Panc1 (cell line): ENCODE measurements around the gene ZW10. TPM values are rescaled to one million over a fixed set of nuclear protein-coding genes. Genes with fewer than 3 reads are reported as not detected.

Experiments used
- ATAC-seq: fragments of 200-7000 bp; cut with Tn5 transposase; 2 replicates; pipeline ENCODE4 v1.9.1; 2020; ENCODE audit warnings: mild to moderate bottlenecking, moderate library complexity
- BruUV-seq: library from RNA; stranded (reverse); fragments of 400-500 nt; replicated peaks from 2 replicates; lab custom pipeline; 2021; lab: Mats Ljungman, UMichigan
- CTCF ChIA-PET: fragments of 300-600 bp; sonication (Branson Sonifier 250); formaldehyde crosslinking; loops from one replicate; lab custom pipeline; 2022; ENCODE audit warnings: antibody characterized with exemption; lab: Charles Lee
- POLR2A ChIA-PET: fragments of 300-600 bp; sonication (Branson Sonifier 250); formaldehyde crosslinking; loops from one replicate; lab custom pipeline; 2022; ENCODE audit warnings: antibody characterized with exemption; lab: Charles Lee
- DNase-seq: peaks from one replicate; pipeline ENCODE4 v3.0.0-alpha.2; 2010; ENCODE audit warnings: low read depth, low spot score
- H3K27ac ChIP-seq: 2 replicates; pipeline ENCODE4 v1.5.1; 2011; ENCODE audit warnings: mild to moderate bottlenecking, low read length, inconsistent platforms
- H3K27me3 ChIP-seq: fragments of 200-500 bp; sonication (Bioruptor generic); 2 replicates; pipeline ENCODE4 v1.6.0; 2014; ENCODE audit warnings: low read length, inconsistent platforms; ENCODE audit not compliant: control insufficient read depth, insufficient read depth
- H3K36me3 ChIP-seq: fragments of 200-500 bp; sonication (Bioruptor generic); 2 replicates; pipeline ENCODE4 v1.5.1; 2014; ENCODE audit warnings: inconsistent platforms, mild to moderate bottlenecking, low read length, moderate library complexity; ENCODE audit not compliant: control insufficient read depth, insufficient read depth
- H3K4me1 ChIP-seq: 2 replicates; pipeline ENCODE4 v1.5.1; 2011; ENCODE audit warnings: inconsistent platforms, mild to moderate bottlenecking, low read length, moderate library complexity; ENCODE audit not compliant: control insufficient read depth, insufficient read depth
- H3K4me3 ChIP-seq, 2 experiments: 2 replicates each; pipeline ENCODE4 v1.5.1; 2011 to 2012; ENCODE audit warnings: low read depth in 2 of 2, low read length in 2 of 2, mild to moderate bottlenecking in 2 of 2, inconsistent platforms in 1 of 2, moderate library complexity in 1 of 2
- H3K9me3 ChIP-seq: fragments of 200-500 bp; sonication (Bioruptor generic); 2 replicates; pipeline ENCODE4 v1.5.1; 2014; ENCODE audit warnings: low read depth, mild to moderate bottlenecking, inconsistent platforms, low read length, moderate library complexity; ENCODE audit not compliant: control insufficient read depth, insufficient read depth
- POLR2AphosphoS5 ChIP-seq: IDR thresholded peaks from 2 replicates; pipeline ENCODE4 v1.6.1; 2012; ENCODE audit warnings: mild to moderate bottlenecking, low read depth, low read length, moderate library complexity
- SIN3A ChIP-seq: IDR thresholded peaks from 2 replicates; pipeline ENCODE4 v1.6.1; 2012; ENCODE audit warnings: low read depth, mild to moderate bottlenecking, low read length, moderate library complexity, borderline replicate concordance; ENCODE audit not compliant: insufficient read depth
- TCF7L2 ChIP-seq: IDR thresholded peaks from 2 replicates; pipeline ENCODE4 v1.6.1; 2011; ENCODE audit warnings: mild to moderate bottlenecking, low read depth, low read length, inconsistent platforms
- in situ Hi-C: cut with HindIII; loops from 2 replicates; pipeline ENCODE4 v1.10.0; 2016; ENCODE audit warnings: low sequenced_read_pairs, low pct_unique_long_range_greater_than_20kb
- intact Hi-C: fragments of 100-400 bp; cut with micrococcal nuclease; formaldehyde crosslinking; loops from one replicate; pipeline ENCODE4 v1.10.0; 2022; ENCODE audit not compliant: unreplicated experiment
- total RNA-seq: library from RNA; stranded (reverse); gene quantifications from one replicate; pipeline ENCODE4 v1.2.1, GENCODE V29; 2021; ENCODE audit not compliant: unreplicated experiment
- TF ChIP-seq, protein P1 (sequence below): fragments of 450-650 bp; IDR thresholded peaks from 2 replicates; pipeline ENCODE4 v1.5.1; 2017; ENCODE audit warnings: mild to moderate bottlenecking
- TF ChIP-seq, protein P2 (sequence below), 2 experiments: IDR thresholded peaks; 2 replicates each; pipeline ENCODE4 v1.6.1; 2011 to 2012; ENCODE audit warnings: low read depth in 2 of 2, control low read depth in 1 of 2, low read length in 1 of 2, mild to moderate bottlenecking in 1 of 2, moderate library complexity in 1 of 2; ENCODE audit not compliant: insufficient read depth in 1 of 2

ZW10 gene
- total RNA-seq, 1 experiment from 2014 or later, result 31.5 TPM

DNA sequence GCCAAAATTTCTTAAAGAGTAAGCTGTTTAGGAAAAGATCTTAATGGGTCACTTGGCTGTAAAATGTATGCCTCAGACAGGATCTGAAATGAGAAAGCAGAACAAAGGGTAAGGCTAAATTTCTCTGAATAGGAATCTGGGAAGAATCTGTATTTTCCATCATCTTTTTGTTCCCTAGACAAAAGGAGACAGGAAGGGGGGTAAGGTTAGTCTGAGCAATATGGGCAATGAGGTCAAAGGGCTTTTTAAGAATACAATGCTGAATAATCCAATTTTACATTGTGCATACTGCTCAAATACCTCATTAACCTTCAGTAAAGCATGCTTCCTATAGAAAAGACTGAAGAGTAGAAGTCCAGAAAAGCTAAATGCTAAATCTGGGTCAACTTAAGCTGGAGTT, 40.7 kb upstream of the ZW10 start:
- POLR2A ChIA-PET, result interaction anchor here (0.6 kb wide), 1 partner anchor 139 kb away, joined by 4 read pairs; no protein-coding TSS in a partner anchor
- CTCF ChIA-PET, result no interaction called here
- H3K36me3 ChIP-seq, result peaks cover 5% of the 10 kb centered on the region; the same call in 1 of the 2 replicates
- ATAC-seq (no peak), DNase-seq (no peak)
- BruUV-seq, result no TSS peak
- intact Hi-C loops (no loop called here), in situ Hi-C loops (no loop called here)
- H3K4me3 ChIP-seq, result no peak overlapping the region
- H3K9me3 ChIP-seq, result no peaks in the 10 kb centered on the region
- TF ChIP-seq TCF7L2, result no peak
- no peak overlapping the region for H3K27ac ChIP-seq
- no peaks in the 10 kb centered on the region for H3K4me1 ChIP-seq
- no peaks in the 10 kb centered on the region for H3K27me3 ChIP-seq

DNA sequence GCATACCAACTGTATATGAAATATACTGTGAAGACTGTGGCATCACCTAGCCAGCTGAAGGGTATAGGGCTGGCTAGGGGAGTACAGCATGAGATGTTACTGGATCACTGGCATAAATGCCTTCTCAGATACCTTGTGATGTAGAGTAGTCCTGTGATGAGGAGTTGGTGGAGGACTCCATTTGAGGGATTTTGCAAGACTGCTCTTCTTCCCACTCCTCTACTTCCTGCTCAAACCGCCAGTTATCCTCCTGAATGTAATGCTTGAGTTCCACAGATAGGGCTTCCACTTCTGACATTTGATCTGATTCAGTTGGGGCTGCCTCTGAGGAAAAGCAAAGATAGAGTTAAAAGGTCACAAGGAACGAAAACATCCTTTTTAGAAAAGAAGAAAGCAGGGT, 35.4 kb upstream of the ZW10 start:
- no TSS peak for BruUV-seq
- Histone ChIP-seq H3K4me1 (no peaks in the 10 kb centered on the region), H3K4me3 (no peak overlapping the region), H3K27ac (no peak overlapping the region), H3K27me3 (no peaks in the 10 kb centered on the region), H3K9me3 (no peaks in the 10 kb centered on the region), H3K36me3 (peaks cover 9% of the 10 kb centered on the region)
- intact Hi-C loops (loop anchor here (5.0 kb wide), 1 partner anchor 453 kb away; no protein-coding TSS in a partner anchor), in situ Hi-C loops (no loop called here)
- TF ChIP-seq, protein P1, sequence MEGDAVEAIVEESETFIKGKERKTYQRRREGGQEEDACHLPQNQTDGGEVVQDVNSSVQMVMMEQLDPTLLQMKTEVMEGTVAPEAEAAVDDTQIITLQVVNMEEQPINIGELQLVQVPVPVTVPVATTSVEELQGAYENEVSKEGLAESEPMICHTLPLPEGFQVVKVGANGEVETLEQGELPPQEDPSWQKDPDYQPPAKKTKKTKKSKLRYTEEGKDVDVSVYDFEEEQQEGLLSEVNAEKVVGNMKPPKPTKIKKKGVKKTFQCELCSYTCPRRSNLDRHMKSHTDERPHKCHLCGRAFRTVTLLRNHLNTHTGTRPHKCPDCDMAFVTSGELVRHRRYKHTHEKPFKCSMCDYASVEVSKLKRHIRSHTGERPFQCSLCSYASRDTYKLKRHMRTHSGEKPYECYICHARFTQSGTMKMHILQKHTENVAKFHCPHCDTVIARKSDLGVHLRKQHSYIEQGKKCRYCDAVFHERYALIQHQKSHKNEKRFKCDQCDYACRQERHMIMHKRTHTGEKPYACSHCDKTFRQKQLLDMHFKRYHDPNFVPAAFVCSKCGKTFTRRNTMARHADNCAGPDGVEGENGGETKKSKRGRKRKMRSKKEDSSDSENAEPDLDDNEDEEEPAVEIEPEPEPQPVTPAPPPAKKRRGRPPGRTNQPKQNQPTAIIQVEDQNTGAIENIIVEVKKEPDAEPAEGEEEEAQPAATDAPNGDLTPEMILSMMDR, result no peak
- TF ChIP-seq, protein P2, sequence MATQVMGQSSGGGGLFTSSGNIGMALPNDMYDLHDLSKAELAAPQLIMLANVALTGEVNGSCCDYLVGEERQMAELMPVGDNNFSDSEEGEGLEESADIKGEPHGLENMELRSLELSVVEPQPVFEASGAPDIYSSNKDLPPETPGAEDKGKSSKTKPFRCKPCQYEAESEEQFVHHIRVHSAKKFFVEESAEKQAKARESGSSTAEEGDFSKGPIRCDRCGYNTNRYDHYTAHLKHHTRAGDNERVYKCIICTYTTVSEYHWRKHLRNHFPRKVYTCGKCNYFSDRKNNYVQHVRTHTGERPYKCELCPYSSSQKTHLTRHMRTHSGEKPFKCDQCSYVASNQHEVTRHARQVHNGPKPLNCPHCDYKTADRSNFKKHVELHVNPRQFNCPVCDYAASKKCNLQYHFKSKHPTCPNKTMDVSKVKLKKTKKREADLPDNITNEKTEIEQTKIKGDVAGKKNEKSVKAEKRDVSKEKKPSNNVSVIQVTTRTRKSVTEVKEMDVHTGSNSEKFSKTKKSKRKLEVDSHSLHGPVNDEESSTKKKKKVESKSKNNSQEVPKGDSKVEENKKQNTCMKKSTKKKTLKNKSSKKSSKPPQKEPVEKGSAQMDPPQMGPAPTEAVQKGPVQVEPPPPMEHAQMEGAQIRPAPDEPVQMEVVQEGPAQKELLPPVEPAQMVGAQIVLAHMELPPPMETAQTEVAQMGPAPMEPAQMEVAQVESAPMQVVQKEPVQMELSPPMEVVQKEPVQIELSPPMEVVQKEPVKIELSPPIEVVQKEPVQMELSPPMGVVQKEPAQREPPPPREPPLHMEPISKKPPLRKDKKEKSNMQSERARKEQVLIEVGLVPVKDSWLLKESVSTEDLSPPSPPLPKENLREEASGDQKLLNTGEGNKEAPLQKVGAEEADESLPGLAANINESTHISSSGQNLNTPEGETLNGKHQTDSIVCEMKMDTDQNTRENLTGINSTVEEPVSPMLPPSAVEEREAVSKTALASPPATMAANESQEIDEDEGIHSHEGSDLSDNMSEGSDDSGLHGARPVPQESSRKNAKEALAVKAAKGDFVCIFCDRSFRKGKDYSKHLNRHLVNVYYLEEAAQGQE (IDR thresholded peaks at IDR 0.05; ENCODE audit: insufficient read depth in 1 of 2, low read depth in 2 of 2, low read length in 1 of 2), result no peak
- TF ChIP-seq POLR2AphosphoS5, result no peak
- no peak for TF ChIP-seq TCF7L2
- TF ChIP-seq SIN3A, result no peak
- ATAC-seq (no peak), DNase-seq (no peak)
- CTCF ChIA-PET, result no interaction called here
- POLR2A ChIA-PET, result no interaction called here

DNA sequence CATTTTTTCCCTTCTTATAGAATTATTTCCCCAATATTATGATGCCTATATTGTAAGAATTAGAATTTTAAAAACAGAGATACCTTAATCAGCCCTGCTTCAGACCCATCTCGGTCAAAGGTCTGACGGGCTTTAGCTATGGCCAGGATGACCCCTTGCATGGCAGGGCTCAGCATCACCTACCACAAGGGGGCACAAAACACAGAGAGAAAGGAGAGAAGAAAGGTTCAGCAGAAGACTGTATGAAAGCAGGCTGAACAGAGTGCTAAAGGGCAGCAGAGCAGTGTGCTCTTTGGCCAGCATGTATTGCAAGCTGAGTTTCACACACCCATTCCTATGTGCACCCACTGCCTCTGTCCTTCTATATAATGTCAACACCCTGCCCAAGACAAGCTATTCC, 32.9 kb upstream of the ZW10 start:
- Histone ChIP-seq H3K4me1 (no peaks in the 10 kb centered on the region), H3K9me3 (no peaks in the 10 kb centered on the region), H3K4me3 (no peak overlapping the region), H3K27ac (no peak overlapping the region), H3K27me3 (no peaks in the 10 kb centered on the region), H3K36me3 (peaks cover 9% of the 10 kb centered on the region)
- ChIA-PET POLR2A (no interaction called here), CTCF (interaction anchor here (0.5 to 1.3 kb wide), 9 partner anchors 9 to 457 kb away, joined by 3 to 7 read pairs (median 3); no protein-coding TSS in a partner anchor)
- TF ChIP-seq, protein P1, result peak; percentile 78
- no peak for TF ChIP-seq TCF7L2
- in situ Hi-C loops (no loop called here), intact Hi-C loops (loop anchor here (5.0 kb wide), 1 partner anchor 456 kb away; no protein-coding TSS in a partner anchor)
- DNase-seq, result no peak
- peak; percentile 95 for ATAC-seq
- no TSS peak for BruUV-seq
